ENCODE measurements around the gene NRROS.

DNA sequence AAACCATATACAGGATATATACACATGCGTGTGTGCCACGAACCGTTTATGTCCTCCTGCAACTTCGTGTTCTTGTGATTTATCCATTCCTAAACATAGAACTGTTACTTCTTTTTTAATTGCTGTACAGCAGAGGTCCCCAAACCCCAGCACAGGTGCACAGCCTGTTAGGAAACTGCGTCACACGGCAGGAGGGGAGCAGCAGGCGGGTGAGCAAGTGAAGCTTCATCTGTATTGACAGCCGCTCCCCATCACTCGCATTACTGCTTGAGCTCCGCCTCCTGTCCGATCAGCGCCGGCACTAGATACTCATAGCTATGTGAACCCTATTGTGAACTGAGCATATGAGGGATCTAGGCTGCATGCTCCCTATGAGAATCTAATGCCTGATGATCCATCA lies 34.9 kb upstream of the NRROS start:
- TF ChIP-seq, protein P1, sequence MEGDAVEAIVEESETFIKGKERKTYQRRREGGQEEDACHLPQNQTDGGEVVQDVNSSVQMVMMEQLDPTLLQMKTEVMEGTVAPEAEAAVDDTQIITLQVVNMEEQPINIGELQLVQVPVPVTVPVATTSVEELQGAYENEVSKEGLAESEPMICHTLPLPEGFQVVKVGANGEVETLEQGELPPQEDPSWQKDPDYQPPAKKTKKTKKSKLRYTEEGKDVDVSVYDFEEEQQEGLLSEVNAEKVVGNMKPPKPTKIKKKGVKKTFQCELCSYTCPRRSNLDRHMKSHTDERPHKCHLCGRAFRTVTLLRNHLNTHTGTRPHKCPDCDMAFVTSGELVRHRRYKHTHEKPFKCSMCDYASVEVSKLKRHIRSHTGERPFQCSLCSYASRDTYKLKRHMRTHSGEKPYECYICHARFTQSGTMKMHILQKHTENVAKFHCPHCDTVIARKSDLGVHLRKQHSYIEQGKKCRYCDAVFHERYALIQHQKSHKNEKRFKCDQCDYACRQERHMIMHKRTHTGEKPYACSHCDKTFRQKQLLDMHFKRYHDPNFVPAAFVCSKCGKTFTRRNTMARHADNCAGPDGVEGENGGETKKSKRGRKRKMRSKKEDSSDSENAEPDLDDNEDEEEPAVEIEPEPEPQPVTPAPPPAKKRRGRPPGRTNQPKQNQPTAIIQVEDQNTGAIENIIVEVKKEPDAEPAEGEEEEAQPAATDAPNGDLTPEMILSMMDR (conservative IDR thresholded peaks at IDR 0.05; ENCODE audit: low read depth, low read length) = no peak
- TF ChIP-seq EZH2 (IDR thresholded peaks at IDR 0.05; ENCODE audit: borderline replicate concordance, low read depth, low read length, poor library complexity, severe bottlenecking) = no peak

Data from A673 (cell line).